HFFc6 (cell line): Measurements from ENCODE around the gene CENPL. TPM values are rescaled to one million over a fixed set of nuclear protein-coding genes. Genes with fewer than 3 reads are reported as not detected.
A peak's percentile ranks its signal among the peaks of the same experiment; 100 is the strongest.
"Not testable (repeated sequence)": the region's sequence is repeated elsewhere in the genome, so short reads cannot be mapped to it uniquely, and the experiment has no call there.

Source experiments
- DNase-seq: peaks from one replicate; pipeline ENCODE4 v3.0.0-alpha.2; 2018
- H3K27ac Mint-ChIP-seq: 2 replicates; pipeline ENCODE4 v1.8.0; 2020; ENCODE audit warnings: mild to moderate bottlenecking, mixed read lengths
- H3K27me3 Mint-ChIP-seq: 2 replicates; pipeline ENCODE4 v1.8.0; 2021; ENCODE audit warnings: mild to moderate bottlenecking, moderate library complexity, mixed read lengths; ENCODE audit not compliant: insufficient read depth
- H3K36me3 Mint-ChIP-seq: 2 replicates; pipeline ENCODE4 v1.8.0; 2021; ENCODE audit warnings: low read depth, mixed read lengths
- H3K4me1 Mint-ChIP-seq: 2 replicates; pipeline ENCODE4 v1.8.0; 2020; ENCODE audit warnings: low read depth, mixed read lengths
- H3K4me3 Mint-ChIP-seq: 2 replicates; pipeline ENCODE4 v1.8.0; 2020; ENCODE audit warnings: mild to moderate bottlenecking, moderate library complexity, mixed read lengths
- H3K9me3 Mint-ChIP-seq: 2 replicates; pipeline ENCODE4 v1.8.0; 2020; ENCODE audit warnings: mild to moderate bottlenecking, mixed read lengths
- total RNA-seq, 6 experiments: library from RNA; stranded (reverse); fragmentation: NEBNext Ultra II Directional; extraction: Animal tissue kit (Norgen Biotek cat#: 25700); gene quantifications; 2 replicates in 1 of 6; 3 replicates in 5 of 6; pipeline ENCODE4 v1.2.3, GENCODE V29; 2021
- TF ChIP-seq, protein P1 (sequence below): fragments of 200-600 bp; sonication (generic); IDR thresholded peaks from 2 replicates; pipeline ENCODE4 v1.5.0; 2021; ENCODE audit warnings: antibody characterized with exemption, mild to moderate bottlenecking

Gene CENPL
- total RNA-seq, 6 experiments from 2014 or later = 13.3 to 18.9 (median 15.9) TPM

DNA sequence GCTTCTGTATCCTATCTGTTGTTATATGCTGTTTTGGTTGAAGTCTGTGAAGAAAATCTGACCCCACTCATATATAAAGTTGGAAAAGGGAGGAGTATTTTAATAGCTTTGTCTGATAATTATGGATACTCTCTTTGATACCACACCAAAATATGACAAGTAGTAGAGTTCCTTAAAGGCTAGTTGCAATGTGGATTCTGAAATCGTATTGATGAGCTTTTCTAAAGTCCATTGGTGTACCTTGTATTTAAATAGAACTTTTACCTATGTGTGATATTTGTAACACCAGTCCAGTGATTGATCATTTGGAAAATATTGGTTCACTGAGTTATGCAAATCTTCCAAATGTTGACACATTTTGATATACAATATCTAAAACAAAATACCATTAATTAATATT is 35.4 kb upstream of the CENPL start:
- H3K36me3 Mint-ChIP-seq = peaks cover 41% of the 10 kb centered on the region
- peaks cover 43% of the 10 kb centered on the region for H3K4me1 Mint-ChIP-seq
- no peak overlapping the region for H3K27ac Mint-ChIP-seq
- no peak overlapping the region for H3K4me3 Mint-ChIP-seq
- TF ChIP-seq, protein P1, sequence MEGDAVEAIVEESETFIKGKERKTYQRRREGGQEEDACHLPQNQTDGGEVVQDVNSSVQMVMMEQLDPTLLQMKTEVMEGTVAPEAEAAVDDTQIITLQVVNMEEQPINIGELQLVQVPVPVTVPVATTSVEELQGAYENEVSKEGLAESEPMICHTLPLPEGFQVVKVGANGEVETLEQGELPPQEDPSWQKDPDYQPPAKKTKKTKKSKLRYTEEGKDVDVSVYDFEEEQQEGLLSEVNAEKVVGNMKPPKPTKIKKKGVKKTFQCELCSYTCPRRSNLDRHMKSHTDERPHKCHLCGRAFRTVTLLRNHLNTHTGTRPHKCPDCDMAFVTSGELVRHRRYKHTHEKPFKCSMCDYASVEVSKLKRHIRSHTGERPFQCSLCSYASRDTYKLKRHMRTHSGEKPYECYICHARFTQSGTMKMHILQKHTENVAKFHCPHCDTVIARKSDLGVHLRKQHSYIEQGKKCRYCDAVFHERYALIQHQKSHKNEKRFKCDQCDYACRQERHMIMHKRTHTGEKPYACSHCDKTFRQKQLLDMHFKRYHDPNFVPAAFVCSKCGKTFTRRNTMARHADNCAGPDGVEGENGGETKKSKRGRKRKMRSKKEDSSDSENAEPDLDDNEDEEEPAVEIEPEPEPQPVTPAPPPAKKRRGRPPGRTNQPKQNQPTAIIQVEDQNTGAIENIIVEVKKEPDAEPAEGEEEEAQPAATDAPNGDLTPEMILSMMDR = no peak
- DNase-seq = no peak
- H3K27me3 Mint-ChIP-seq = peaks cover 12% of the 10 kb centered on the region
- H3K9me3 Mint-ChIP-seq = no peaks in the 10 kb centered on the region

DNA sequence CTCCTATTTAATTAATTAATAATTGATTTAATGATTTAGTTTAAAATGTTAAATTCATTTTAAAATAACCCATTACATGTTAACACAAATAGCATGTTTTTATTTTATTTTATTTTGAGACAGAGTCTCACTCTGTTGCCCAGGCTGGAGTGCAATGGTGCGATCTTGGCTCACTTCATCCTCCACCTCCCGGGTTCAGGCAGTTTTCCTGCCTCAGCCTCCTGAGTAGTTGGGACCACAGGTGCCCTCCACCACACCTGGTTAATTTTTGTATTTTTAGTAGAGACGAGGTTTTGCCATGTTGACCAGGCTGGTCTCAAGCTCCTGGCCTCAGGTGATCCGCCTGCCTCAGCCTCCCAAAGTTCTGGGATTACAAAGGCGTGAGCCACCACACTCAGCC is 34.9 kb upstream of the CENPL start:
- not testable (repeated sequence) for DNase-seq, H3K27ac Mint-ChIP-seq, H3K9me3 Mint-ChIP-seq, H3K4me3 Mint-ChIP-seq
- Mint-ChIP-seq H3K27me3 (peaks cover 12% of the 10 kb centered on the region), H3K4me1 (peaks cover 37% of the 10 kb centered on the region), H3K36me3 (peaks cover 39% of the 10 kb centered on the region)

DNA sequence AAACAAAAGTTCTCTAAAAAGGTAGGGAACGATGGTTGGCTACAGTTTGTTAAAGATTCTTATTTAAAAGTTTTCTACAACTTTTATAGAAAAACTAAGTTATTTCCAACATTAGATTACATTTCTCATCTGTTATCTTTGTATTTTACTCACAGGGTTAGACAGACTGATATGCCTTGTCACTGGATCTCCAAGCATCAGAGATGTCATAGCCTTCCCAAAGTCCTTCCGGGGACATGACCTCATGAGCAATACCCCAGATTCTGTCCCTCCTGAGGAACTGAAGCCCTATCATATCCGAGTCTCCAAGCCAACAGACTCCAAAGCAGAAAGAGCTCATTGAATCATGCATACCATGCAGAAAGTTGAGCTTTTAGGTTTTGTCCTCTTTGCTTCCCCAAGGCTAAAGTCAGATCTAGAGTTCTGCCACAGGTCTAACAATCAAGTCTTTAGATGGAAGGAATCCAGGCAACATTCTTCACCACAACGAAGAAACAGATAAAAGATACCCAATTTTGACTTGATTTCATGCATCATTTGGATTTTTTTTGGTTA is 32.8 kb upstream of the CENPL start:
- H3K9me3 Mint-ChIP-seq = no peaks in the 10 kb centered on the region
- no peak for DNase-seq
- H3K4me3 Mint-ChIP-seq = no peak overlapping the region
- peaks cover 3% of the 10 kb centered on the region for H3K27me3 Mint-ChIP-seq
- H3K27ac Mint-ChIP-seq = peak overlapping the region; percentile 56
- peaks cover 32% of the 10 kb centered on the region for H3K36me3 Mint-ChIP-seq
- TF ChIP-seq, protein P1 = no peak
- H3K4me1 Mint-ChIP-seq = peaks cover 41% of the 10 kb centered on the region

DNA sequence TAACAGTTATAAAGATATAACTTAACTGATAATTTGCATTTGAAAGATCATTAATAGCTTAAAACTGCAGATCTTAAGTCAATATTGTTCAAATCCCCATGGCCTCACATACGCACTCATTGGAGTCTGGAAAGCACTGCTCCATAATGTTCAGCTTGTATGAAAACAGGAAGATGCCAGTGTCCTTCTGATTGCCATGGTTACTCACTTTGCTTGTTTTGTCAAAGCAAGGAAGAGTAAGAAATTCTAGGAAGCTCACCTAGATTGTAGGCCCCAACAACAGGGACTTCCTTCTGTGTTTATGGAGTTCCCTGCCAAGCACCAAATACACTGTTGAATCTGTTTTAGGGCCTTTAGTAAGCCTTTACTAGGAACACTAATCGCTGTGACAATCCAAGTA is 32.2 kb upstream of the CENPL start:
- TF ChIP-seq, protein P1 = no peak
- H3K36me3 Mint-ChIP-seq = peaks cover 33% of the 10 kb centered on the region
- no peak for DNase-seq
- H3K4me1 Mint-ChIP-seq = peaks cover 46% of the 10 kb centered on the region
- H3K27ac Mint-ChIP-seq = peak overlapping the region; percentile 56
- no peak overlapping the region for H3K4me3 Mint-ChIP-seq
- H3K27me3 Mint-ChIP-seq = peaks cover 3% of the 10 kb centered on the region
- H3K9me3 Mint-ChIP-seq = no peaks in the 10 kb centered on the region

DNA sequence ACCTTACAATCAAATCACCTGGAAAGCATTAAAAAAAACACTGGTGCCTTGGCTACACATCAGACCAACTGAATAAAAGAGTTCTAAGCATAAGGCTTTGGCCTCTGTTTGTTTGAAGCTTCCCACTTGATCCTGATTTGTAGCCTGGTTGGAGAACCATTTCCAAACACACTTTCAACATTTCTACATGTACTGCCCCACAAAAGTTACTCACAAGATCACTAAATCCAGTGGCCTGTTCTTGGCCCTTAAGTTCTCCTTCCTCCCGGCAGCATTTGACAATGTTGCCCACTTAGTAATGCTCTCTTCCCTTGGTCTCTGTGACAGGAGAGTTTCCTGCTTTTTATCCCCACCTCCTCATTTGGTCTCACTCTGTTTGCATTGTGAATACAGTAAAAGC is 31.3 kb upstream of the CENPL start:
- Mint-ChIP-seq H3K9me3 (no peaks in the 10 kb centered on the region), H3K27ac (peak overlapping the region; percentile 56), H3K4me3 (peak overlapping the region; percentile 27; the same call in 1 of the 2 replicates), H3K4me1 (peaks cover 54% of the 10 kb centered on the region), H3K36me3 (peaks cover 35% of the 10 kb centered on the region), H3K27me3 (peaks cover 3% of the 10 kb centered on the region)
- no peak for DNase-seq
- TF ChIP-seq, protein P1 = no peak

DNA sequence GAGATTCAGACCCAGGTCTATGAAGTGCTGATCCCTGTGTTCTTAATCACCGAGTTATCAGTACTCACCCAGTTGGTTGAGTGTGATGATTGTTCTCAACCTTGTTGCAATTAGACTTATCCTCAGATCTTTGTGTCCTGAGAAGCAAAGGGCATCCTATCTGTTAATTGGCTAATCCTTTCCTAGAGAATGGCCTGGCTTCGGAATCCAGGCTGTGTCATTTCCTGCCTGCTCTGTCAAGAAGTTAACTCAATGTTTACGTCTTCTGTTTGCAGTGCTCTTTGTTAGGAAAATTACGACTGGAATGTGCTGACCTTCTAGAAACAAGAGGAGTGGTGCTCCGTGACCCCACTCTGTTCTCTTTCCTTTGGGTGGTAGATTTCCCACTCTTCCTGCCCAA is 28.4 kb upstream of the CENPL start:
- Mint-ChIP-seq H3K9me3 (no peaks in the 10 kb centered on the region), H3K36me3 (peaks cover 33% of the 10 kb centered on the region), H3K27ac (peak overlapping the region; percentile 92), H3K27me3 (peaks cover 2% of the 10 kb centered on the region; the same call in 1 of the 2 replicates), H3K4me1 (peaks cover 53% of the 10 kb centered on the region), H3K4me3 (peak overlapping the region; percentile 34)
- DNase-seq = peak; percentile 67
- TF ChIP-seq, protein P1 = no peak
